ENCODE data around the gene SHF.

DNA sequence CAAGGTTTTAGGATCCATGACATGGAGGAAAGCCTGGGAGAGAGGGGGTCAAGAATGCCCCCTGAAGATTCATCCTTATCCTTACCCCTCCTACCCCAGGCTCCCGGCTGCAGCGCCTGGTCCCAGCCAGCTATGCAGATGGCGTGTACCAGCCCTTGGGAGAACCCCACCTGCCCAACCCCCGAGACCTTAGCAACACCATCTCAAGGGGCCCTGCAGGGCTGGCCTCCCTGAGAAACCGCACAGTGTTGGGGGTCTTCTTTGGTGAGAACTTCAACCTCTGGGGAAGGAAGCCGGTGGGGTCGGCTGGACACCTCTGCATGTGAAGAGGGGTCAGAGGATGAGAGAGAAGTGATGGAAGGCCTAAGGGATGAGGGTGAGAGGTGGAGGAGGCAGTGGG, 53.7 kb downstream of the SHF start:
- TF ChIP-seq TAF1 (IDR thresholded peaks at IDR 0.05; ENCODE audit: low read depth, low read length), result no peak
- TF ChIP-seq POLR2A (IDR thresholded peaks at IDR 0.05; ENCODE audit: low read depth, low read length), result no peak
- no peak for TF ChIP-seq SPI1 (IDR thresholded peaks at IDR 0.05; ENCODE audit: low read depth, low read length)
- TF ChIP-seq POLR2AphosphoS5 (IDR thresholded peaks at IDR 0.05; ENCODE audit: low read depth, low read length), result no peak
